Esophagus muscularis mucosa (tissue), 3 donors: Measurements from ENCODE around the gene PIMREG.

Experiments used
- CTCF ChIP-seq, 3 experiments: fragments of 200-600 bp in 2 of 3; fragments of 450-650 bp in 1 of 3; sonication (generic) in 2 of 3; IDR thresholded peaks; one replicate each; pipeline ENCODE4 v1.5.1; 2017 to 2019; ENCODE audit warnings: antibody characterized with exemption in 3 of 3, mild to moderate bottlenecking in 2 of 3, moderate library complexity in 1 of 3
- POLR2A ChIP-seq: fragments of 450-650 bp; IDR thresholded peaks from one replicate; pipeline ENCODE4 v1.6.1; 2017; ENCODE audit warnings: antibody characterized with exemption, moderate library complexity, mild to moderate bottlenecking, low read depth
- POLR2AphosphoS5 ChIP-seq, 2 donors: sonication (generic); formaldehyde crosslinking; IDR thresholded peaks; one replicate each; pipeline ENCODE4 v1.6.1; 2017; ENCODE audit warnings: antibody characterized with exemption in 2 of 2

GRCh38 chr17:6462692-6463091 is 18.4 kb downstream of the PIMREG start:
- TF ChIP-seq POLR2AphosphoS5 (IDR thresholded peaks at IDR 0.05) (no peak), CTCF (IDR thresholded peaks at IDR 0.05) (no peak), POLR2A (no peak)
